Ishikawa (cell line): ENCODE data around the gene SCN2A.

ENCODE experiments used
- EP300 ChIP-seq: IDR thresholded peaks from 2 replicates; pipeline ENCODE4 v1.6.1; 2012; ENCODE audit warnings: borderline replicate concordance
- FOXM1 ChIP-seq: IDR thresholded peaks from 2 replicates; pipeline ENCODE4 v1.6.1; 2012; ENCODE audit warnings: low read depth, borderline replicate concordance
- MAX ChIP-seq: IDR thresholded peaks from 2 replicates; pipeline ENCODE4 v1.6.1; 2012
- RAD21 ChIP-seq: IDR thresholded peaks from 2 replicates; pipeline ENCODE4 v1.6.1; 2012; ENCODE audit warnings: low read depth
- TCF12 ChIP-seq: IDR thresholded peaks from 2 replicates; pipeline ENCODE4 v1.6.1; 2012; ENCODE audit warnings: low read depth
- TEAD4 ChIP-seq: IDR thresholded peaks from 2 replicates; pipeline ENCODE4 v1.6.1; 2012

- TF ChIP-seq FOXM1 (no peak), TCF12 (no peak), RAD21 (no peak), EP300 (no peak), MAX (no peak), TEAD4 (no peak)
Measured at GRCh38 chr2:165431014-165431413, 191.8 kb downstream of the SCN2A start.
